HCT116 (cell line): Measurements from ENCODE around the gene GTF2H4.

Experiments used
- ELF1 ChIP-seq: IDR thresholded peaks from 2 replicates; pipeline ENCODE4 v1.6.1; 2012; ENCODE audit warnings: low read depth, borderline replicate concordance
- EZH2phosphoT487 ChIP-seq: fragments of 200-600 bp; IDR thresholded peaks from 2 replicates; pipeline ENCODE4 v1.6.1; 2018; ENCODE audit warnings: antibody characterized with exemption, borderline replicate concordance
- POLR2AphosphoS5 ChIP-seq: IDR thresholded peaks from 2 replicates; pipeline ENCODE4 v1.6.1; 2011; ENCODE audit warnings: mild to moderate bottlenecking, low read depth, low read length, moderate library complexity
- ZFX ChIP-seq: fragments of 450-650 bp; IDR thresholded peaks from 2 replicates; pipeline ENCODE4 v1.6.1; 2017
- TF ChIP-seq, protein P1 (sequence below), 3 experiments: fragments of 200-600 bp in 1 of 3; sonication (generic) in 1 of 3; IDR thresholded peaks in 2 of 3; conservative IDR thresholded peaks in 1 of 3; 2 replicates each; pipeline ENCODE4 v1.5.1; 2012 to 2017; ENCODE audit warnings: low read depth in 2 of 3, low read length in 2 of 3, antibody characterized with exemption in 1 of 3, borderline replicate concordance in 1 of 3, control low read depth in 1 of 3, mild to moderate bottlenecking in 1 of 3, mixed read lengths in 1 of 3, mixed run types in 1 of 3, moderate library complexity in 1 of 3; ENCODE audit not compliant: insufficient read depth in 1 of 3
- TF ChIP-seq, protein P2 (sequence below): IDR thresholded peaks from 2 replicates; pipeline ENCODE4 v1.6.1; 2012

DNA sequence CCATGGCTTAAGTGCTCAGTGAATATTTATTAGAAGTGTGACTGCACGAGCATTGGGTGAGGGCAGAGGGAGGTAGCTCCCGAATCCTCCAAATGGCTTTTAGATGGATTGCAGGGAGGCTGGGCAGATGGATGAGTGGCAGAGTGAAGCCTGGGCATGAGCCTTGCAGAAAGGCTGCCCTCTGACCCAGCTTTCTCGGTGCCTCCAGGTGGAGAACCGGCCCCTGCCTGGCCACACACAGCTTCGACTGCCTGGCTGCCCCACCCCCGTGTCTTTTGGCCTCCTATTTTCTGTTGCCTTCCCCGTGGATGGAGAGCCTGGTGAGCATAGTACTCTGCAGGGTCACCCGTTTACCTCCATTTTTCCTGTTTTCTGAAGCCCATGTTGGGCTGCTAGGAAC lies 9.5 kb downstream of the GTF2H4 start:
- TF ChIP-seq ELF1 (no peak), POLR2AphosphoS5 (no peak), EZH2phosphoT487 (no peak), ZFX (no peak)
- TF ChIP-seq, protein P1, sequence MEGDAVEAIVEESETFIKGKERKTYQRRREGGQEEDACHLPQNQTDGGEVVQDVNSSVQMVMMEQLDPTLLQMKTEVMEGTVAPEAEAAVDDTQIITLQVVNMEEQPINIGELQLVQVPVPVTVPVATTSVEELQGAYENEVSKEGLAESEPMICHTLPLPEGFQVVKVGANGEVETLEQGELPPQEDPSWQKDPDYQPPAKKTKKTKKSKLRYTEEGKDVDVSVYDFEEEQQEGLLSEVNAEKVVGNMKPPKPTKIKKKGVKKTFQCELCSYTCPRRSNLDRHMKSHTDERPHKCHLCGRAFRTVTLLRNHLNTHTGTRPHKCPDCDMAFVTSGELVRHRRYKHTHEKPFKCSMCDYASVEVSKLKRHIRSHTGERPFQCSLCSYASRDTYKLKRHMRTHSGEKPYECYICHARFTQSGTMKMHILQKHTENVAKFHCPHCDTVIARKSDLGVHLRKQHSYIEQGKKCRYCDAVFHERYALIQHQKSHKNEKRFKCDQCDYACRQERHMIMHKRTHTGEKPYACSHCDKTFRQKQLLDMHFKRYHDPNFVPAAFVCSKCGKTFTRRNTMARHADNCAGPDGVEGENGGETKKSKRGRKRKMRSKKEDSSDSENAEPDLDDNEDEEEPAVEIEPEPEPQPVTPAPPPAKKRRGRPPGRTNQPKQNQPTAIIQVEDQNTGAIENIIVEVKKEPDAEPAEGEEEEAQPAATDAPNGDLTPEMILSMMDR (IDR thresholded peaks at IDR 0.05 in 2 of 3, conservative IDR thresholded peaks at IDR 0.05 in 1 of 3; ENCODE audit: borderline replicate concordance in 1 of 3, insufficient read depth in 1 of 3, low read depth in 2 of 3, low read length in 2 of 3) = no peak
- TF ChIP-seq, protein P2, sequence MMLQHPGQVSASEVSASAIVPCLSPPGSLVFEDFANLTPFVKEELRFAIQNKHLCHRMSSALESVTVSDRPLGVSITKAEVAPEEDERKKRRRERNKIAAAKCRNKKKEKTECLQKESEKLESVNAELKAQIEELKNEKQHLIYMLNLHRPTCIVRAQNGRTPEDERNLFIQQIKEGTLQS = no peak
